Activated CD8-positive, alpha-beta memory T cell treated with anti-CD3 and anti-CD28 coated beads for 48 hours (primary cell): ENCODE measurements around the gene NDUFB6.
"Not testable (repeated sequence)": the region's sequence is repeated elsewhere in the genome, so short reads cannot be mapped to it uniquely, and the experiment has no call there.

ENCODE experiments used
- DNase-seq, 3 experiments: peaks; one replicate each; pipeline ENCODE4 v3.0.0-alpha.2; 2020; ENCODE audit warnings: low read depth in 2 of 3, low spot score in 2 of 3

Gene NDUFB6

GRCh38 chr9:32524892-32525708 is 47.9 kb downstream of the NDUFB6 start:
- DNase-seq = no peak

GRCh38 chr9:32524558-32524891 is 48.4 kb downstream of the NDUFB6 start:
- DNase-seq = not testable (repeated sequence)

- no peak for DNase-seq
Observed at GRCh38 chr9:32523910-32524309, 49.0 kb downstream of the NDUFB6 start.

- DNase-seq = no peak
Observed at GRCh38 chr9:32518276-32518675, 54.7 kb downstream of the NDUFB6 start.

- no peak for DNase-seq
Observed at GRCh38 chr9:32516241-32516640, 56.7 kb downstream of the NDUFB6 start.

GRCh38 chr9:32508728-32509127 is 64.2 kb downstream of the NDUFB6 start:
- no peak for DNase-seq

GRCh38 chr9:32503008-32503407 is 70.0 kb downstream of the NDUFB6 start:
- no peak for DNase-seq
